ENCODE results near the gene SMLR1.

Gene SMLR1

GRCh38 chr6:130825772-130826441 lies 1.3 kb upstream of the SMLR1 start:
- DNase-seq, result no peak

- DNase-seq, result no peak
Observed at GRCh38 chr6:130826442-130827246, 562 bp upstream of the SMLR1 start.

GRCh38 chr6:130829333-130829910 lies 2.2 kb downstream of the SMLR1 start:
- DNase-seq, result no peak

GRCh38 chr6:130831607-130832006 lies 4.4 kb downstream of the SMLR1 start:
- no peak for DNase-seq

GRCh38 chr6:130833569-130833968 lies 6.4 kb downstream of the SMLR1 start:
- no peak for DNase-seq

- DNase-seq, result no peak
Observed at GRCh38 chr6:130834482-130835251, 7.5 kb downstream of the SMLR1 start.

GRCh38 chr6:130836055-130836640 lies 8.9 kb downstream of the SMLR1 start:
- no peak for DNase-seq

GRCh38 chr6:130837067-130837466 lies 9.9 kb downstream of the SMLR1 start:
- no peak for DNase-seq

- no peak for DNase-seq
Observed at GRCh38 chr6:130838250-130838860, 11.1 kb downstream of the SMLR1 start.

- DNase-seq, result no peak
Observed at GRCh38 chr6:130838951-130839350, 11.7 kb downstream of the SMLR1 start.

- DNase-seq, result no peak
Observed at GRCh38 chr6:130839379-130839778, 12.2 kb downstream of the SMLR1 start.

GRCh38 chr6:130840050-130840449 lies 12.8 kb downstream of the SMLR1 start:
- no peak for DNase-seq

GRCh38 chr6:130841128-130841728 lies 14.0 kb downstream of the SMLR1 start:
- DNase-seq, result no peak

GRCh38 chr6:130843575-130844320 lies 16.5 kb downstream of the SMLR1 start:
- DNase-seq, result peak; percentile 0

- no peak for DNase-seq
Observed at GRCh38 chr6:130846501-130846900, 19.3 kb downstream of the SMLR1 start.

- DNase-seq, result no peak
Observed at GRCh38 chr6:130847001-130847910, 20.1 kb downstream of the SMLR1 start.

- no peak for DNase-seq
Observed at GRCh38 chr6:130848945-130849344, 21.7 kb downstream of the SMLR1 start.

GRCh38 chr6:130849594-130849993 lies 22.4 kb downstream of the SMLR1 start:
- no peak for DNase-seq

- DNase-seq, result no peak
Observed at GRCh38 chr6:130851026-130851425, 23.8 kb downstream of the SMLR1 start.
